PC-9 (cell line): Measurements from ENCODE around the gene TPD52L1. TPM values are rescaled to one million over a fixed set of nuclear protein-coding genes. Genes with fewer than 3 reads are reported as not detected.

Experiments used
- BruUV-seq: library from RNA; stranded (reverse); fragments of 400-500 nt; replicated peaks from 2 replicates; lab custom pipeline; 2021; lab: Mats Ljungman, UMichigan
- CTCF ChIA-PET: fragments of 300-600 bp; sonication (Branson Sonifier 250); formaldehyde crosslinking; loops from one replicate; lab custom pipeline; 2022; ENCODE audit warnings: antibody characterized with exemption; lab: Charles Lee
- POLR2A ChIA-PET: fragments of 300-600 bp; sonication (Branson Sonifier 250); formaldehyde crosslinking; loops from one replicate; lab custom pipeline; 2022; ENCODE audit warnings: antibody characterized with exemption; ENCODE audit not compliant: unreplicated experiment; lab: Charles Lee
- DNase-seq, 2 experiments: peaks; one replicate each; pipeline versions ENCODE4 v3.0.0 to v3.0.0-alpha.2; 2015 to 2022; ENCODE audit warnings: mixed read lengths in 1 of 2
- H2AFZ ChIP-seq: fragments of 200-600 bp; sonication (generic); 2 replicates; pipeline ENCODE4 v1.8.1; 2017; ENCODE audit warnings: antibody characterized with exemption
- H3F3A ChIP-seq: fragments of 200-600 bp; sonication (generic); 2 replicates; pipeline ENCODE4 v1.8.1; 2017; ENCODE audit warnings: antibody characterized with exemption, mild to moderate bottlenecking, low read depth; ENCODE audit not compliant: insufficient read depth
- H3K27ac ChIP-seq: fragments of 200-600 bp; sonication (generic); 2 replicates; pipeline ENCODE4 v1.6.1; 2016; ENCODE audit warnings: mixed run types
- H3K27me3 ChIP-seq: fragments of 200-600 bp; sonication (generic); 2 replicates; pipeline ENCODE4 v1.6.1; 2016; ENCODE audit warnings: low read depth, mixed run types; ENCODE audit not compliant: insufficient read depth
- H3K36me3 ChIP-seq: fragments of 200-600 bp; sonication (generic); 2 replicates; pipeline ENCODE4 v1.6.1; 2016; ENCODE audit warnings: low read depth, mixed run types
- H3K4me1 ChIP-seq: fragments of 200-600 bp; sonication (generic); replicated peaks from 2 replicates; pipeline ENCODE4 v1.6.1; 2016; ENCODE audit warnings: mixed run types; ENCODE audit not compliant: insufficient read depth
- H3K4me2 ChIP-seq: fragments of 200-600 bp; sonication (generic); 2 replicates; pipeline ENCODE4 v1.6.1; 2017; ENCODE audit warnings: mixed run types
- H3K4me3 ChIP-seq: fragments of 200-600 bp; sonication (generic); 2 replicates; pipeline ENCODE4 v1.6.1; 2016; ENCODE audit warnings: mixed run types
- H3K79me2 ChIP-seq: fragments of 200-600 bp; sonication (generic); 2 replicates; pipeline ENCODE4 v1.6.1; 2017; ENCODE audit warnings: low read depth, mixed run types
- H3K9me2 ChIP-seq: fragments of 200-600 bp; sonication (generic); 2 replicates; pipeline ENCODE4 v1.8.1; 2017; ENCODE audit warnings: mild to moderate bottlenecking; ENCODE audit not compliant: insufficient read depth
- H3K9me3 ChIP-seq: fragments of 200-600 bp; sonication (generic); 2 replicates; pipeline ENCODE4 v1.8.1; 2016; ENCODE audit warnings: low read depth; ENCODE audit not compliant: insufficient read depth
- H4K20me1 ChIP-seq: fragments of 200-600 bp; sonication (generic); 2 replicates; pipeline ENCODE4 v1.8.1; 2017; ENCODE audit not compliant: insufficient read depth
- EZH2 ChIP-seq: fragments of 200-600 bp; sonication (generic); IDR thresholded peaks from 2 replicates; pipeline ENCODE4 v1.8.0; 2017; ENCODE audit warnings: antibody characterized with exemption, low read depth
- intact Hi-C: fragments of 100-400 bp; cut with micrococcal nuclease; formaldehyde crosslinking; loops from one replicate; pipeline ENCODE4 v1.10.0; 2022; ENCODE audit not compliant: unreplicated experiment
- total RNA-seq: library from RNA; stranded (reverse); gene quantifications from 2 replicates; pipeline ENCODE4 v1.2.3, GENCODE V29; 2021
- TF ChIP-seq, protein P1 (sequence below): fragments of 200-600 bp; sonication (generic); conservative IDR thresholded peaks from 2 replicates; pipeline ENCODE4 v1.6.1; 2017; ENCODE audit warnings: mixed run types, antibody characterized with exemption, mild to moderate bottlenecking, moderate library complexity

TPD52L1 gene
- total RNA-seq, 1 experiment from 2014 or later = 203 TPM

- no peak overlapping the region for H2AFZ ChIP-seq
- H3K4me3 ChIP-seq = no peak overlapping the region
- H3K4me1 ChIP-seq = peaks cover 20% of the 10 kb centered on the region
- H4K20me1 ChIP-seq = no peaks in the 10 kb centered on the region
- TF ChIP-seq, protein P1, sequence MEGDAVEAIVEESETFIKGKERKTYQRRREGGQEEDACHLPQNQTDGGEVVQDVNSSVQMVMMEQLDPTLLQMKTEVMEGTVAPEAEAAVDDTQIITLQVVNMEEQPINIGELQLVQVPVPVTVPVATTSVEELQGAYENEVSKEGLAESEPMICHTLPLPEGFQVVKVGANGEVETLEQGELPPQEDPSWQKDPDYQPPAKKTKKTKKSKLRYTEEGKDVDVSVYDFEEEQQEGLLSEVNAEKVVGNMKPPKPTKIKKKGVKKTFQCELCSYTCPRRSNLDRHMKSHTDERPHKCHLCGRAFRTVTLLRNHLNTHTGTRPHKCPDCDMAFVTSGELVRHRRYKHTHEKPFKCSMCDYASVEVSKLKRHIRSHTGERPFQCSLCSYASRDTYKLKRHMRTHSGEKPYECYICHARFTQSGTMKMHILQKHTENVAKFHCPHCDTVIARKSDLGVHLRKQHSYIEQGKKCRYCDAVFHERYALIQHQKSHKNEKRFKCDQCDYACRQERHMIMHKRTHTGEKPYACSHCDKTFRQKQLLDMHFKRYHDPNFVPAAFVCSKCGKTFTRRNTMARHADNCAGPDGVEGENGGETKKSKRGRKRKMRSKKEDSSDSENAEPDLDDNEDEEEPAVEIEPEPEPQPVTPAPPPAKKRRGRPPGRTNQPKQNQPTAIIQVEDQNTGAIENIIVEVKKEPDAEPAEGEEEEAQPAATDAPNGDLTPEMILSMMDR = no peak
- TF ChIP-seq EZH2 = no peak
- no peak for DNase-seq
- no peaks in the 10 kb centered on the region for H3K79me2 ChIP-seq
- H3K36me3 ChIP-seq = peaks cover 4% of the 10 kb centered on the region; the same call in 1 of the 2 replicates
- H3K27me3 ChIP-seq = no peaks in the 10 kb centered on the region
- ChIA-PET CTCF (interaction anchor here (1.5 kb wide), 1 partner anchor 81 kb away, joined by 4 read pairs; no protein-coding TSS in a partner anchor), POLR2A (no interaction called here)
- H3K4me2 ChIP-seq = peak overlapping the region; percentile 42; the same call in 1 of the 2 replicates
- H3F3A ChIP-seq = peaks cover 11% of the 10 kb centered on the region; the same call in 1 of the 2 replicates
- H3K27ac ChIP-seq = peak overlapping the region; percentile 71
- no peaks in the 10 kb centered on the region for H3K9me3 ChIP-seq
- no TSS peak for BruUV-seq
- no peaks in the 10 kb centered on the region for H3K9me2 ChIP-seq
- intact Hi-C loops = no loop called here
These were observed 119.7 kb downstream of the TPD52L1 start for GRCh38 chr6:125273251-125273650.

DNA sequence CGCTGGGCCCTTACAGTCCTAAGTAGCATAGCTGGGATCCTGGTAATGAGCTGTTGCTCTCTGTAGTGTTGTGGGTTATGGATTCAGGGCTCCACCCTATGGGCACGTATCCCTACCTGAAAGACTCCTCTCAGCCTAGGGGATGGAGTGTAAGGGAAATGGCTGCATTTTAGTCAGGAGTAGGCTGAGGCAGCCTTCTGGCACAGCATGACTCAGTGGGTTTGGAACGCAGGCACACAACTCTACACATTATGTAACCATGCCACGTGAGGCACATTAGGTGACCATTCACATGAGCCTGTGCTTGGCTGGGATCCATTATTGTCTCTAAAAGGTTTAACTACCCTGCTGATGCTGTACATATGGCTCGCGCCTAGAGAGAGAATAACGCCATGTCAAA is 120.4 kb downstream of the TPD52L1 start:
- intact Hi-C loops = loop anchor here (1.0 to 2.0 kb wide), 3 partner anchors 81 to 150 kb away; no protein-coding TSS in a partner anchor
- Histone ChIP-seq H3K4me2 (peak overlapping the region; percentile 57), H4K20me1 (no peaks in the 10 kb centered on the region), H2AFZ (no peak overlapping the region), H3K9me2 (no peaks in the 10 kb centered on the region), H3K79me2 (0 out of 2 replicates have a peak, but pooled peaks cover 1% of the 10 kb centered on the region), H3F3A (peaks cover 11% of the 10 kb centered on the region; the same call in 1 of the 2 replicates), H3K4me1 (peaks cover 20% of the 10 kb centered on the region), H3K27me3 (no peaks in the 10 kb centered on the region), H3K27ac (peak overlapping the region; percentile 71), H3K4me3 (no peak overlapping the region), H3K36me3 (peaks cover 4% of the 10 kb centered on the region; the same call in 1 of the 2 replicates), H3K9me3 (no peaks in the 10 kb centered on the region)
- DNase-seq = peak; percentile 87 to 96
- POLR2A ChIA-PET = no interaction called here
- BruUV-seq = no TSS peak
- TF ChIP-seq, protein P1 = no peak
- no peak for TF ChIP-seq EZH2
- CTCF ChIA-PET = interaction anchor here (0.6 to 1.5 kb wide), 2 partner anchors 82 to 1084 kb away, joined by 3 to 4 read pairs; no protein-coding TSS in a partner anchor

- Histone ChIP-seq H3K27me3 (no peaks in the 10 kb centered on the region), H3K4me3 (no peak overlapping the region), H2AFZ (no peak overlapping the region), H3K27ac (peak overlapping the region; percentile 71), H3K4me1 (peaks cover 20% of the 10 kb centered on the region), H3F3A (peaks cover 11% of the 10 kb centered on the region; the same call in 1 of the 2 replicates), H3K36me3 (peaks cover 4% of the 10 kb centered on the region; the same call in 1 of the 2 replicates), H3K9me3 (no peaks in the 10 kb centered on the region), H4K20me1 (no peaks in the 10 kb centered on the region), H3K4me2 (no peak overlapping the region), H3K9me2 (no peaks in the 10 kb centered on the region), H3K79me2 (0 out of 2 replicates have a peak, but pooled peaks cover 3% of the 10 kb centered on the region)
- TSS peak; percentile 70 for BruUV-seq
- intact Hi-C loops = loop anchor here (1.0 to 2.0 kb wide), 3 partner anchors 82 to 151 kb away; no protein-coding TSS in a partner anchor
- DNase-seq = no peak
- TF ChIP-seq, protein P1 = no peak
- no peak for TF ChIP-seq EZH2
- CTCF ChIA-PET = no interaction called here
- POLR2A ChIA-PET = no interaction called here
These were observed 121.4 kb downstream of the TPD52L1 start for GRCh38 chr6:125274935-125275334.
